GM19468 (cell line): ENCODE results near the gene AHDC1.

Experiments
- ATAC-seq: cut with Tn5 transposase; IDR thresholded peaks from one replicate; pipeline ENCODE4 v1.9.1; 2021; ENCODE audit warnings: mild to moderate bottlenecking, moderate library complexity, moderate number of reproducible peaks; ENCODE audit not compliant: unreplicated experiment; ENCODE audit errors: extremely low read depth

The AHDC1 gene

DNA sequence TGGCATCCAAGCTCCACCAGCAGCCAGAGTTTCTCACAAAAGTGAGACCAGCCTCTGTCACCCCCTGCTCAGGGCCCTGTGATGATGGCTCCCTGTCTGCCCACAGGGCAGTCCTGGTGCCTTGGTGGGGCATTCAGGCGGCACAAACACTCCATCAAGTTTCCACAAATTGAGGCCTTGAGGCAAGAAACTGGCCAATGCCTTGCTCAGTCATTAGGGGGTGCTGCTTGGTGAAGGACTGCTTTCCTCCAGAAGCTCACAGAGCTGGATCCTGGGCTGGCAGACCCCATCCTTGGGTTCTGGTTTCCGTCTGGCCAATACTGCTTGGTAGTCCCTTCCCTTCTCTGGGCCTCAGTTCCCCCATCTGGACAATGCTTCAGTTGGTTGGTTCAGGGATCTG, 12.5 kb upstream of the AHDC1 start:
- no peak for ATAC-seq

DNA sequence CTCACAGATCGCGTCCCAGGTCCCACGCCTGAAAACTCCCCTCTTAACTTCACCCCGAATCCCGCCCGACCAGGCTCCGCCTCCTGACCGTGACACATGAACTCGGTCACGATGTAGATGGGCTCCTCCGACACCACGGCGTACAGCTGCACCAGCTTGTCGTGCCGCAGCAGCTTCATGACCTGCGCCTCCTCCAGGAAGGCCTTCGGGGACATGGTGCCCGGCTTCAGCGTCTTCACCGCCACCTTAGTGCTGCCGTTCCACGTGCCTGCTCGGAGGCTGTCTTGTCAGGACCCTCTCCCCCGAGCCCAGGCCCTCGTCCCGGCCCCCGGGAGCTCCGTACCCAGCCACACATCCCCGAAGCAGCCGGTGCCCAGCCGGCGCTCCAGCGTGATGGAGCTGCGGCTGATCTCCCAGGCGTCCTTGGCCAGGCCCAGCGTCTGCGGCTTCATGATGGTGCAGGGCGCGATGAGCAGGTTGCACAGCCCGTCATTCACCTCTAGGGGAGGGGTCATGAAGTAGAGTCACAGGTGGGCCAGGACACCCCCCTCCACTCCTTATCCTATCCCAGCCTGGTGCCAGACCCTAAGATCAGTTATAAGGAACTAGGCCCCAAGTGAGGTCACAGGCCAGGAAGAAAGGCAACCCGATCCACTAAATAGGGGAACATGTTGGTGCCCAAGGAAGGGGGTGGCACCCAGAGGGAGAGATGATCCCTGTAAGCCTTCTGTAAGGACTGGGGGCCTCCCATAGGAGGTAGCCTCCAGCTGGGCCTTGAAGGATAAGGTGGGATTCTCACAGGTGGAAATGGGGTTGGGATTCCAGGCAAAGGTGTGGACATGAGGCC, 11.6 kb upstream of the AHDC1 start:
- no peak for ATAC-seq

- no peak for ATAC-seq
Measured at GRCh38 chr1:27614625-27615344, 10.8 kb upstream of the AHDC1 start.

- ATAC-seq: no peak
Measured at GRCh38 chr1:27614043-27614624, 10.2 kb upstream of the AHDC1 start.

GRCh38 chr1:27612718-27613117, 8.8 kb upstream of the AHDC1 start:
- no peak for ATAC-seq

DNA sequence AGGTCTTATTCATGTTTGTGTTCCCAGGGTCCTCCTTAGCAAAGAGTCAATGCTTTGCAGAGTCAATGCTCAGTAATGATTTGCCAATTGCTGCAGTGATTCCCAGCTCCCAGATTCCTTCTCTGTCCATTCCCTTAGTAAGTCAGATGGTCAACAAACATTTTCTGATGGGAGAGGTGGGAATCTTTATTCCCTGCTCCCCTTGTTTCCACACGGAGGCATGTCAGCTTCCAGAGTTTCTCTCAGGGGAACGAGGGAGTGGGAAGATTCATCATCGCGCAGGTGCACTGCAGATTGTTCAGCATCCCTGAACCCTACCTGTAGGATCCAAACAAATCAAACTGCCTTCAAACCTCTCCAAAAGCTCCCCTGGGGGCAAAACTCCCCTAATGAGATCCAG, 7.5 kb upstream of the AHDC1 start:
- no peak for ATAC-seq

DNA sequence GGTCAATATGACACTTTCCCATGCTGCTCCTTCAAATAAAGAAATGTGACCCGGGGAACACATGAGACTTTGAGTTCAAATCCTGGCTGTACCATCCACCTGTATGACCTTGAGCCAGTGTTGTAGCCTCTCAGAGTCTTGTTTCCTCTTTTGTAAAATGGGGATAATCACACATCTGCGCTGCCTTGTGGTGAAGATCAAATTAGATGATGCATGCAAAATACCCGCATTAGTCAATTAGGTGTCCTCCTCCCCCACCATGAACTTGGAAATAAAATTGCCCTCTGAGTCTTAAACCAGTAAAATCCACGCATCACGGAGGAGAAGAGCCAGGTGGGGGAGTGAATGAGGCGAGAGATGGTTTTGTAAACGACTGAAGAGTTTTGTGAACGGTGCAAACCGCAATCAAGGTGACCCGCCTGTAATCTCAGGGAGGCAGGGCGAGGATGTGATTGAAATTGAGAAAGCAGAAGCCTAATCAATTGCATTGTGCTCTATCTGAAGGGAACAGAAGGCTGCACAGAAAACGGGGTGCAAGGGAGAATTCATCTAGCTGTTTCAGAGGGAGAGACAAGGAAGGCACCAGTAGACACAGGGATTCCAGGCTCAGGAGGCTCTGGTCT, 5.8 kb upstream of the AHDC1 start:
- ATAC-seq: no peak

DNA sequence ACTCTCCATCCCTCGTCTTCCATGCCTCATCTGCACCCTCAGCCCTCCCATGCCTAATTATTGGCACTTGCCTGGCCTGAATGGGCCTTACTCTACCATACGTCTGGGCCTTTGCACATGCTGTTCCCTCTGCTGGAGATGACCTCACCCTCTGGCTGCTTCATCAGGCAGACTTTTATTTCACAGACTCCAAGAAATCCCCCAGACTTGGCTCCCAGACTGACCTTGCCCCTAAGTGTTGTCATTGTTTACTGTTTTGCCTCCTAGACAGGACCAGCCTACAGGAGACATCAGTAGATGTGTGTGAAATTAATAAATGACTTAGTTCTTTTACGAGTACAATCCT, 5.2 kb upstream of the AHDC1 start:
- no peak for ATAC-seq

GRCh38 chr1:27607239-27607804, 3.4 kb upstream of the AHDC1 start:
- no peak for ATAC-seq

DNA sequence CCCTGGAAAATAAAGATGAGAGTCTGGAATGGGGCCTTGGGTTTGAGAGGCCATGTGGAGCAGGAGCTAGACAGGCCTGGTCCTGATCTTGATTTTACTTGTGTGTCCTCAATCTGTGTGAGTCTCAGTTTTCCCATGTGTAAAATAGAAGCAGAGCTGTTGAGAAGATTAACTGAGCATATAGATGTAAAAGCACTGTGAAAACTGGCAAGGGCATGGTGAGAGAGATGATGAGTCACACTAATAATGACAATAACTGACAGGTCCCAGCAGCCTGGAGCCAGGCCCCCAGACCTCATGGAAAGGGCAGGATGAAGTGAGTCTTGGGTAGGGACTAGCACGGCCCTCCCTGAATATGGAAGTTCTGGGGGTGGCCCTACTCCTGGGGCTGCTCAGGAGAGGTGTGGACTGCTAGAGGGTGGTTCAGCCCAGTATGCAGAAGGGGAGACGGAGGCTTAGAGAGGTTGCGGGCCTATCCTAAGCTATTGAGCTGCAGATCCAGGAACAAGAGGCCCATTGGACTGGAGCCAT, 2.8 kb upstream of the AHDC1 start:
- ATAC-seq: no peak

- no peak for ATAC-seq
Measured at GRCh38 chr1:27605796-27606707, 2.1 kb upstream of the AHDC1 start.

- no peak for ATAC-seq
Measured at GRCh38 chr1:27605300-27605766, 1.4 kb upstream of the AHDC1 start.

DNA sequence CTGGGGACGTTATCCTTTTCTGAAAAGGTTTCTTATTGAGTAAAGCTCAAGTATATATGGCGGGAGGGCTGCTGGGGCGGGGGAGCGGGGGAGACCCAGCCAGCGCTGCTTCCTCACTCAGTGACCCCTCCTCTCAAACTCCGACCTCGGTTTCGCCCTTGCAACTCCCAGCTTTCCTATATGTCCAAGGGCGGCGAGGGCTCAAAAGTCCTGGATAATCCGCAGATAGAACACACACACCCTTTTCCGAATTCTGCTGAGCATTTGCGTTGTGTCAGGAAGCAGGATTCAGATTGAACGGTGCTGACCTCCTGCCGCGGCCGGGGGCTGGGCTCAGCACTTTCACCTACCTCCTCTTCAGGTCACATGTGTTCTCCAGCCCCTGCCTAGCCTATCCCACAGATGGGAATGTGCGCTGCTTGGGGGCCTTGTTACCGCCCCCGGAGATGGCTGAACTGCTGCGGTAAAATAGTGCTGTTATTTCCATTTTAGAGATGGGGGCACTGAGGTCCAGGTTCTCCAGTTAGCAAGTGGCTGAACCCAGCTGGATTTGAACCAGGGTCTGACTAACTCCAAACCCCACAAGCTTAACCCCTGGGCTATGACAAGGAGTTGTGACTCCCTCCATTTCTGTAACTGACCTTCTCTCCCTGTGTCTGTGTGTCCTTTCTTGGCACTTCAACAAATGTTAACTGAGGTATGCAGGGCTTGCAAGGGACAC, 795 bp upstream of the AHDC1 start:
- no peak for ATAC-seq

DNA sequence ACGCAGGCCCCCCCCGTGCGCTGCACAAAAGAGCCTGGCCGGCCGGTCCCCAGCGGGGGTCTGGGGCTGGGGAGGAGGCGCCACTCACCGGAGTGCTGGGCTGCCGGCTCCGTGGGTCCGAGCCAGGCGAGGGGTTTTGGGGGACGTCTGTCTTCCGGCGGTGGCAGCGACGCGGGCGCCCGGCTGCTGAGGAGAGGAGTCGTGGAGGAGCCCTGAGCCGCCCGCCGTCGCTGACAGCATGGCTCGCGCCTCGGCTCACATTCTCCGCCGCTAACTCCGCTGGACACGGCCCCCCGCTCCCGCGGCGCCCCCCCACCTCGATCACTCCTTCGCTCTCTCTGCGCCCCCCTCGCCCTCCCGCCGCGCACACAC, 649 bp downstream of the AHDC1 start:
- no peak for ATAC-seq

DNA sequence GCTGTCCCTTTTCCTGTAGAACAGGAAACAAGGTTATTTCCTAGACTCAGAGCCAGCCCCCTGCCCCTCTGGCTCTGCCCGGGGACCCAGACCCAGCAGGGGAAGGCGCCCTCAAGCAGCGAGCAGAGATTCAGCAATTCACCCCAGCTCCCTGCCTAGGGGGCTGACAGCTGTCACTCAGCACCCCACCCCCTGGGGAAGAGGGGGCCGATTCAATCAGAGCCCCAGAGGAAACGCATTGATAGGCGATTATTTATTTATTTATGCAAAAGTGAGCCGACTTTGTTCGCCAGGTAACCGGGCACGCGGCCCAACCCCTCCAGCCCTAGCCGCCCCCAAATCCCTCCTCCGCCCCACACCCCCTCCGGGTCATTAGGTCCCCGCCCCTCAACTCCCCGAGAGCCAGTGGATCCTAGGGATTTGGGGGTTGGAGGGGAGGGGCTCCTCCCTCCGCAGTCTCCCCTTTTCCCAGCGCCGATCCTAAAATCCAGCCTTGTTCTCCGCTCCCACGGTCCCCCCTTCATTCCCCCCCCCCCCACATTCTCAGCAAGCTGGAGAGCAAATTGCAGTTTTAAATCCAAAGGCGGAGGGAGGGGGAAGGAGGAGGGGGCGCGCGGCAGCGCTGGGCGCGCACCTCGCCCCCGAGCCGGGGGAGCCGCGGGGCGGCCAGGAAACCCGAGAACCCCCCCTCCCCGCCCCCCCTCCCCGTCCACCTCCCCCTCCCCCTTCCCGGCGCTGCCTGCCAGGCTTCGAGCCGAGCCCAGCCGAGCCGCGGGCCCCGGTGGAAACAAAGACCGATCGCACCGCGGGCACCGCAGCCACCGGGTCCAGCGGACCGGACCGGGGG, 1.3 kb downstream of the AHDC1 start:
- no peak for ATAC-seq

GRCh38 chr1:27601771-27602461, 2.0 kb downstream of the AHDC1 start:
- no peak for ATAC-seq

DNA sequence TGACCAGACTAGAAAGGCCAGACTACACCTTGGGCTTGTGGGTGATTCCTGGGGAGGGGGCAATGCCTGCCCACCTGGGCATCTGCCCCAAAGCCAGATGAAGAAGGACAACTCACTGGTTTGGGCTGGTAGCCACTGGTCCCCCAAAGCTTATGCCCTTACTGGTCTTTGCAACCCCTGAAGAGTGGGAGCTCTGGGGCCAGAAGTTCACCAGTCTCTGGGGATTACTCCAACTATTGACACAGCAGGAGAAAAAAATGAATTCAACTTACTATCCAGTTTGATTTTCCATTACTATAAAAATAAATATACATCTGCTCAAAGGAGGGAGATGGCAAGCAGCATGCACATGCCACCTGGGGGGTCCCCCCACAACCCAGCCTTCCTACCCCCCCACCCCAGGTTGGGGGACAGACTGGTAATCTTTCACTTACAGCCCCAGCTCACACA, 2.6 kb downstream of the AHDC1 start:
- ATAC-seq: no peak
